Measurements from ENCODE around the gene CES3.

The CES3 gene
- long read RNA-seq, donor 1: 0 reads
- long read RNA-seq, donor 2: 0 reads
- long read RNA-seq, donor 3: 0 reads
- long read RNA-seq, donor 4: 0 reads
- long read RNA-seq, donor 5: 0 reads
- long read RNA-seq, donor 6: 0 reads
- long read RNA-seq, donor 7: 0 reads
- long read RNA-seq, donor 8, partial matches to known transcripts: 0 of 1 reads
- long read RNA-seq, donor 8, other reads (novel, unspliced or antisense): 0 of 1 reads

GRCh38 chr16:66961065-66961744 is at the start of gene CES3:
CES3 (plus strand) TSS chr16:66961266; CDS start chr16:66961308, 42 bp downstream.
- peak; percentile 48 for DNase-seq

- DNase-seq: no peak
Observed at GRCh38 chr16:66911801-66912200, 49.3 kb upstream of the CES3 start.

GRCh38 chr16:66913081-66913480 is 48.0 kb upstream of the CES3 start:
- DNase-seq: no peak

- DNase-seq: no peak
Observed at GRCh38 chr16:66913711-66914110, 47.4 kb upstream of the CES3 start.

GRCh38 chr16:66914541-66914940 is 46.5 kb upstream of the CES3 start:
- no peak for DNase-seq

GRCh38 chr16:66915041-66915440 is 46.0 kb upstream of the CES3 start:
- no peak for DNase-seq

- DNase-seq: no peak
Observed at GRCh38 chr16:66916518-66916917, 44.5 kb upstream of the CES3 start.

GRCh38 chr16:66917741-66918140 is 43.3 kb upstream of the CES3 start:
- no peak for DNase-seq

- DNase-seq: no peak
Observed at GRCh38 chr16:66918355-66918754, 42.7 kb upstream of the CES3 start.

GRCh38 chr16:66918803-66919568 is 42.1 kb upstream of the CES3 start, which contains the start of gene CDH16:
CDH16 (minus strand) TSS chr16:66918885; CDS start chr16:66918065, 820 bp downstream.
- DNase-seq: peak; percentile 75

GRCh38 chr16:66919569-66920298 is 41.3 kb upstream of the CES3 start:
- DNase-seq: no peak

- DNase-seq: no peak
Observed at GRCh38 chr16:66920299-66920590, 40.8 kb upstream of the CES3 start.

GRCh38 chr16:66920924-66921680 is 40.0 kb upstream of the CES3 start:
- no peak for DNase-seq

GRCh38 chr16:66921729-66922450 is 39.2 kb upstream of the CES3 start:
- DNase-seq: no peak

GRCh38 chr16:66923247-66923731 is 37.8 kb upstream of the CES3 start:
- DNase-seq: no peak

GRCh38 chr16:66923866-66924265 is 37.2 kb upstream of the CES3 start:
- DNase-seq: no peak

GRCh38 chr16:66924527-66925321 is 36.3 kb upstream of the CES3 start:
- peak; percentile 64 for DNase-seq

- DNase-seq: no peak
Observed at GRCh38 chr16:66925322-66925840, 35.7 kb upstream of the CES3 start, which contains the start of gene RRAD. RRAD (minus strand) TSS chr16:66925535; CDS start chr16:66925179, 356 bp downstream.

GRCh38 chr16:66926171-66926947 is 34.7 kb upstream of the CES3 start:
- DNase-seq: no peak
